ENCODE results near the gene KRT78.

KRT78 gene

DNA sequence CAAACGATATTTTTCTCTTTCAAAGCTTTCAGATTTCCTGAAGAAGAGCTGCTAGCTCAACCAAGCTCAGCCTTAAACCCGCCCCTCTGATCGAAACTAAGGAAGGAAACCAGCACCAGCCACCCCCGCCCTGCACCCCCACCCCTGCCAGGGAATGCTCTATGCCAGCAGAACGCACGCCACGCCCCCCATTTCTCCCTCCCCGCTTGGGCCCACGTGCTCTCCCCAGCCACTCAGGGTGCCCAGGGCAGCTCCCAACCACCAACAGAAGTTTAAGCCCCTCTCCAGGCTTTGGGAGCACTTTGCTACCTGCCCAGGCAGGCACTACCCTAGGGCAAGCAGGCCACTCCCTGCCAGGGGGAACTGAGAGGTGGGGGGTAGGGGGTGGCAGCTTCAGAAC is 18.8 kb upstream of the KRT78 start:
- TF ChIP-seq, protein P1, sequence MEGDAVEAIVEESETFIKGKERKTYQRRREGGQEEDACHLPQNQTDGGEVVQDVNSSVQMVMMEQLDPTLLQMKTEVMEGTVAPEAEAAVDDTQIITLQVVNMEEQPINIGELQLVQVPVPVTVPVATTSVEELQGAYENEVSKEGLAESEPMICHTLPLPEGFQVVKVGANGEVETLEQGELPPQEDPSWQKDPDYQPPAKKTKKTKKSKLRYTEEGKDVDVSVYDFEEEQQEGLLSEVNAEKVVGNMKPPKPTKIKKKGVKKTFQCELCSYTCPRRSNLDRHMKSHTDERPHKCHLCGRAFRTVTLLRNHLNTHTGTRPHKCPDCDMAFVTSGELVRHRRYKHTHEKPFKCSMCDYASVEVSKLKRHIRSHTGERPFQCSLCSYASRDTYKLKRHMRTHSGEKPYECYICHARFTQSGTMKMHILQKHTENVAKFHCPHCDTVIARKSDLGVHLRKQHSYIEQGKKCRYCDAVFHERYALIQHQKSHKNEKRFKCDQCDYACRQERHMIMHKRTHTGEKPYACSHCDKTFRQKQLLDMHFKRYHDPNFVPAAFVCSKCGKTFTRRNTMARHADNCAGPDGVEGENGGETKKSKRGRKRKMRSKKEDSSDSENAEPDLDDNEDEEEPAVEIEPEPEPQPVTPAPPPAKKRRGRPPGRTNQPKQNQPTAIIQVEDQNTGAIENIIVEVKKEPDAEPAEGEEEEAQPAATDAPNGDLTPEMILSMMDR (conservative IDR thresholded peaks at IDR 0.05), result no peak
- H3K27ac ChIP-seq, result no peak overlapping the region

GRCh38 chr12:52867152-52867551 is 18.4 kb upstream of the KRT78 start:
- TF ChIP-seq, protein P1 (conservative IDR thresholded peaks at IDR 0.05), result no peak
- no peak overlapping the region for H3K27ac ChIP-seq

DNA sequence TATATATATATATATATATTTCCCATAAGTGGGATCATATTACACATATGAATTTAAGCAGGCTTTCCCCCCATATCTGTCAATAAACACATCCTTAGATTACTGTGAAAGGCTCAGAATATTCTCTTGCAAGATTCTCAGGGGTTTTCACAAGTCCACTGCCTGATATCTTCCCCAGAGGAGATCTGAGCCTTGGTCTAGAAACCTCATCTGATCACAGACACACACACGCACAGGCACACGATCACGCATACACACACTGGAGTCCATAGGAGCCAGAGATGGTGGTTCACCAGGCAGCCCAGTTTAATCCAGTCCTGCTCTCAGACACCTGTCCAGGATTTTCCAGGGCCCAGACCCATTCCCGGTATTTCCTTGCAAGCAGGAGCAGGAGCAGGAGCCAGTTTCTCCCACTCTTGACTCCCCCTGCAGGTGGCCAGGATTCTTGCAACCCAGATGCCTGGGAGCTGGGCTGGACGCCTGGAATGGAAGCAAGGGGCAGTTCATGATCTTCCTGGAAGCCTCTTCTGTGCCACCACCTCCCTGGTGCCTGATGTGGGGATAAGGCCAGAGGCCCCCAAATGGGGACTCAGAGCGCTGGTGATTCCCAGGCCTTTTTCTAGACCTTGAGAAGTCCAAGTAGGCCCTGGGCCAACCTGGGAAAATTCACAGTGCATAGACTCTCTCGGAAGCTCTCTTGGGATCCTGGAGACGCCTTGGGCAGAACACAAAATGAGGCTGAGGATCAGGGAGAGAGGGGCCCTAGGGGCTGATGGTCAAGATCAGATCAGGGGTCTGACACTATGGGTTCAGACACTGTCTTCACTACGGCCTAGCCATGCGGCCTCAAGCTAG is 16.5 kb upstream of the KRT78 start:
- TF ChIP-seq, protein P1 (conservative IDR thresholded peaks at IDR 0.05), result peak; percentile 95
- no peak overlapping the region for H3K27ac ChIP-seq

GRCh38 chr12:52862023-52862422 is 13.2 kb upstream of the KRT78 start:
- TF ChIP-seq, protein P1 (conservative IDR thresholded peaks at IDR 0.05), result no peak
- no peak overlapping the region for H3K27ac ChIP-seq

GRCh38 chr12:52861511-52861910 is 12.7 kb upstream of the KRT78 start:
- TF ChIP-seq, protein P1 (conservative IDR thresholded peaks at IDR 0.05), result no peak
- H3K27ac ChIP-seq, result no peak overlapping the region

DNA sequence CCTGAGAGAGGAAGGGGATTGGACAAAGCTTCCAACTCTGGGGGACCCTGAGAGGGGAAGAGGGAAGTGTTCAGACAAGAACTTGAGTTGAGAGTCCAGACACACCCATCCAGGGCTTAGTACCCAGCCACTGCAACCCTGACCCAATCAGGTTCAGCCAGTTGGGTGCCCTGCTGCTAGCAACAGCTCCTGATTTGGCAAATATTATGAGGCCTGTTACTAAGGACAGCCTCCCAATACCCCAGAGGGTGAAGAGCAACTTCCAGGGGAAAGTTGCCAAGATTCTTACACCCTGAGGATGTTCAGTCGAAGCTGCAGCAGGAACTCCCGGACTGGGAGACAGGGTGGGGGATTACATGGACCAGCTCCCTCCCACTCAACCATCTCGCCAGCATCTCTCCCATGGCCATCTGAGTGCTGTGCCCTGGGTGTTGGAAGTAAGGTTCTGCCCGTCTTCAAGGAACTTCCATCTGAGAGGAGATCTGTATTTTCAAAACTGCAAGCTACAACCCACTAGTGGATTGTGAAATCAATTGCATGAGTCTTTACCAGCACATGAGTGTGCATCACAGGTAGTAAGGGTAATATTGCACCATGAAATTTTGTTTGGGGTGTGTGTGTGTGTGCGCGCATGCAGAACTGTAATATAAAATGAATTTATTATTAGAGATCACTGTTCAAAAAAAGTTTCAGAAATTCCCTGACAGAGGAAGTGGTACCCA is 11.5 kb upstream of the KRT78 start:
- TF ChIP-seq, protein P1 (conservative IDR thresholded peaks at IDR 0.05), result no peak
- H3K27ac ChIP-seq, result no peak overlapping the region

DNA sequence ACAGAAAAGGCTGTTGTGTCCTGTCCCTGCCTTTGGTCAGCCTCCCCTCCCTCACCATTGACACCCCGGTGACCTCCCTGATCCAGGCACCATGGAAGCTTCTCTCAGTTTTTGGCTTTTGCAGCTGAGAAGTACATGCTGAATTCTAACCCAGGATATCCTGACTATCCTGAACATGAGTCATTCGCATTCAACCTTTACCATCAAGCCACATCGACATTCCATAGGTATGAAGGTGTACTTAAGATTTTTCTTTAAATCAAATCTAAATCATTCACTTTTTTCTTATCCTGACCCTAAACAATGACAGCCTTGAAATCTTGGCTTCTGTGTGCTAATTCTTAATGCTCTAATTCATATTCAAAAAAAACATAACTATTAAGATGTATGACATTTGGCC is 8.7 kb upstream of the KRT78 start:
- TF ChIP-seq, protein P1 (conservative IDR thresholded peaks at IDR 0.05), result no peak
- no peak overlapping the region for H3K27ac ChIP-seq
